ENCODE measurements around the gene ATXN1. TPM values are rescaled to one million over a fixed set of nuclear protein-coding genes. Genes with fewer than 3 reads are reported as not detected.

ATXN1 gene
- total RNA-seq, 1 experiment from 2014 or later: 25.6 TPM

DNA sequence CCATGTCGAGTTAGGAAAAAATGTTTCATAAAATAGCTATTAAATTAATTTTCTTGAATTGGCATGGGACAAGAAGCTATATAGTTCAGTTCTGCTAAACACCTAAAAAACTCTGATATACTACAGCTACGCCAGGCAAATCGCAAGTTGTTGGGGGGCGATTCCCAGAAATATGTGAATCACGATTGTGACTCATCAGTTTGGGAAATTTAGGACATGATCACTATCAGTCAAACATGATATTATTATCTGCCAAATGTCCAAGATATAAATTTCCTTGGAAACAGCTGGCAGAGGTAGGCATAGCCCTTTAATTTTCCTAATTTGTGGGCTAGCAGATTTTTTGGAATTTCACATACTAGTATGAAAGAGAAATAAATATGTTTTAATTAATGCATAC, 123.6 kb downstream of the ATXN1 start:
- H3K27ac ChIP-seq (ENCODE audit: low read depth, low read length, poor library complexity, severe bottlenecking): no peak overlapping the region
- H3K4me1 ChIP-seq (ENCODE audit: insufficient read depth, low read length, poor library complexity, severe bottlenecking): peaks cover 4% of the 10 kb centered on the region
- intact Hi-C loops (cut with micrococcal nuclease; ENCODE audit: unreplicated experiment): no loop called here

DNA sequence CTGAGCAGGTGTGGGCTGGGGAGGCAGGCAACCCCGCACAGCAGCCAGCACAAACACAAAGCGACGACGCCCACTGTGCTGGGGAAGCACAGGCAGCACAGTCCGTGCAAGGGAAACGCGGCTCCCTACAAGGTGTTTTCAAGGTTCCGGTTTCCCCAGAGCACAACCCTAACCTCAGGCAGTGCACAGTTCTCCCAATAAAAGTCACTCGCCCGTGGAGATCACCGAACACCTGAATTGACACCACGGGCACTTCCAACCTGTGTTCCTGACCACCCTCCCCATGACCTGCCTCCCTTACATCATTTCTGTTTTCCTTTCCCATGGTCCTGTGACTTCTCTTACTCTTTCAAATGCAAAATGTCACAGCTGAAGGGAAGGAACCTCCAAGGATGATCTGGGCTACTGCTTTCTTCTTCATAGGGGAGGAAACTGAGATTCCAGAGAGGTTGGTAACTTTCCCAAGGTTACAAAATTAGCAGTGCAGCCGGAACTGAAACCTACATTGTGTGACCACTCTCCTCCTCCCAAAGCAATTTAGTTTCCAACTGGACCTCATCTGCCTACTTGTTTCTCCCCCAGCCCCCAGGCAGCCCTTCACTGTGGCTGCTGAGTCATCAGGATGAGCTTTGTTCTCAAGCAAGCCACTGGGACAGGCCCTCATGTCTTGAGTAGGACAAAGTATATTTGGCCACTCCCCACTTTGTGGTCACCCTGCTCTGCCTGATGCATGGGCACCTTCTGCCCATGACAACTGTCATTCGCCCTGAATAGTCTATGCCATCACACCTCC, 125.3 kb downstream of the ATXN1 start:
- BruUV-seq (replicated peaks): no TSS peak
- H3K36me3 ChIP-seq (ENCODE audit: insufficient read depth, low read length, poor library complexity, severe bottlenecking): no peaks in the 10 kb centered on the region
- no peaks in the 10 kb centered on the region for H3K27me3 ChIP-seq (replicated peaks; ENCODE audit: insufficient read depth, low read depth, low read length, poor library complexity)
- no peak overlapping the region for H3K27ac ChIP-seq (ENCODE audit: low read depth, low read length, poor library complexity, severe bottlenecking)
- intact Hi-C loops (cut with micrococcal nuclease; ENCODE audit: unreplicated experiment): no loop called here
- H3K4me3 ChIP-seq (ENCODE audit: low read depth, low read length, poor library complexity, severe bottlenecking): no peak overlapping the region
- CTCF ChIA-PET: no interaction called here
- POLR2A ChIA-PET (ENCODE audit: low non-redundant PET): no interaction called here
- H3K9me3 ChIP-seq (ENCODE audit: low read depth, low read length, poor library complexity, severe bottlenecking): peaks cover 2% of the 10 kb centered on the region
- H3K4me1 ChIP-seq (ENCODE audit: insufficient read depth, low read length, poor library complexity, severe bottlenecking): peaks cover 4% of the 10 kb centered on the region
- DNase-seq (ENCODE audit: low spot score): no peak
- TF ChIP-seq, protein P1, sequence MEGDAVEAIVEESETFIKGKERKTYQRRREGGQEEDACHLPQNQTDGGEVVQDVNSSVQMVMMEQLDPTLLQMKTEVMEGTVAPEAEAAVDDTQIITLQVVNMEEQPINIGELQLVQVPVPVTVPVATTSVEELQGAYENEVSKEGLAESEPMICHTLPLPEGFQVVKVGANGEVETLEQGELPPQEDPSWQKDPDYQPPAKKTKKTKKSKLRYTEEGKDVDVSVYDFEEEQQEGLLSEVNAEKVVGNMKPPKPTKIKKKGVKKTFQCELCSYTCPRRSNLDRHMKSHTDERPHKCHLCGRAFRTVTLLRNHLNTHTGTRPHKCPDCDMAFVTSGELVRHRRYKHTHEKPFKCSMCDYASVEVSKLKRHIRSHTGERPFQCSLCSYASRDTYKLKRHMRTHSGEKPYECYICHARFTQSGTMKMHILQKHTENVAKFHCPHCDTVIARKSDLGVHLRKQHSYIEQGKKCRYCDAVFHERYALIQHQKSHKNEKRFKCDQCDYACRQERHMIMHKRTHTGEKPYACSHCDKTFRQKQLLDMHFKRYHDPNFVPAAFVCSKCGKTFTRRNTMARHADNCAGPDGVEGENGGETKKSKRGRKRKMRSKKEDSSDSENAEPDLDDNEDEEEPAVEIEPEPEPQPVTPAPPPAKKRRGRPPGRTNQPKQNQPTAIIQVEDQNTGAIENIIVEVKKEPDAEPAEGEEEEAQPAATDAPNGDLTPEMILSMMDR (conservative IDR thresholded peaks at IDR 0.05; ENCODE audit: low read depth, low read length): no peak
- TF ChIP-seq EZH2 (IDR thresholded peaks at IDR 0.05; ENCODE audit: borderline replicate concordance, low read depth, low read length, poor library complexity, severe bottlenecking): no peak

More for the DNA sequence above, 123.6 kb downstream of the ATXN1 start:
- BruUV-seq (replicated peaks): no TSS peak
- CTCF ChIA-PET: no interaction called here
- no peak for DNase-seq (ENCODE audit: low spot score)
- Histone ChIP-seq H3K4me3 (ENCODE audit: low read depth, low read length, poor library complexity, severe bottlenecking) (no peak overlapping the region), H3K9me3 (ENCODE audit: low read depth, low read length, poor library complexity, severe bottlenecking) (peaks cover 5% of the 10 kb centered on the region), H3K36me3 (ENCODE audit: insufficient read depth, low read length, poor library complexity, severe bottlenecking) (no peaks in the 10 kb centered on the region), H3K27me3 (replicated peaks; ENCODE audit: insufficient read depth, low read depth, low read length, poor library complexity) (no peaks in the 10 kb centered on the region)
- TF ChIP-seq, protein P1 (conservative IDR thresholded peaks at IDR 0.05; ENCODE audit: low read depth, low read length): no peak
- TF ChIP-seq EZH2 (IDR thresholded peaks at IDR 0.05; ENCODE audit: borderline replicate concordance, low read depth, low read length, poor library complexity, severe bottlenecking): no peak
- POLR2A ChIA-PET (ENCODE audit: low non-redundant PET): no interaction called here

- no peak for DNase-seq (ENCODE audit: low spot score)
- no TSS peak for BruUV-seq (replicated peaks)
- H3K4me1 ChIP-seq (ENCODE audit: insufficient read depth, low read length, poor library complexity, severe bottlenecking): no peaks in the 10 kb centered on the region
- intact Hi-C loops (cut with micrococcal nuclease; ENCODE audit: unreplicated experiment): no loop called here
- no peaks in the 10 kb centered on the region for H3K27me3 ChIP-seq (replicated peaks; ENCODE audit: insufficient read depth, low read depth, low read length, poor library complexity)
- no peak overlapping the region for H3K4me3 ChIP-seq (ENCODE audit: low read depth, low read length, poor library complexity, severe bottlenecking)
- TF ChIP-seq EZH2 (IDR thresholded peaks at IDR 0.05; ENCODE audit: borderline replicate concordance, low read depth, low read length, poor library complexity, severe bottlenecking): no peak
- TF ChIP-seq, protein P1 (conservative IDR thresholded peaks at IDR 0.05; ENCODE audit: low read depth, low read length): no peak
- ChIA-PET POLR2A (ENCODE audit: low non-redundant PET) (no interaction called here), CTCF (no interaction called here)
- H3K9me3 ChIP-seq (ENCODE audit: low read depth, low read length, poor library complexity, severe bottlenecking): no peaks in the 10 kb centered on the region
- H3K27ac ChIP-seq (ENCODE audit: low read depth, low read length, poor library complexity, severe bottlenecking): no peak overlapping the region
- no peaks in the 10 kb centered on the region for H3K36me3 ChIP-seq (ENCODE audit: insufficient read depth, low read length, poor library complexity, severe bottlenecking)
These were observed 125.9 kb downstream of the ATXN1 start for GRCh38 chr6:16635291-16635809.
